HEK293 (cell line): Measurements from ENCODE around the gene IWS1.

ENCODE experiments used
- CTCF ChIA-PET: fragments of 350-600 bp; formaldehyde crosslinking; extraction: SDS; loops from one replicate; lab custom pipeline; 2021; ENCODE audit warnings: antibody characterized with exemption; lab: Yijun Ruan, JAX
- POLR2A ChIA-PET: fragments of 300-600 bp; formaldehyde crosslinking; extraction: SDS; loops from one replicate; lab custom pipeline; 2020; ENCODE audit warnings: antibody characterized with exemption, inconsistent platforms; lab: Yijun Ruan, JAX
- H3K27ac ChIP-seq: fragments of 200-500 bp; sonication (Bioruptor generic); 2 replicates; pipeline ENCODE4 v1.5.1; 2014; ENCODE audit warnings: low read depth, low read length, control low read depth, inconsistent platforms; ENCODE audit errors: extremely low read depth
- H3K36me3 ChIP-seq, 2 experiments: fragments of 200-500 bp in 1 of 2; sonication (Bioruptor generic) in 1 of 2; 1 replicate in 1 of 2; 2 replicates in 1 of 2; pipeline ENCODE4 v1.5.1; 2014 to 2017; ENCODE audit warnings: inconsistent platforms in 2 of 2, low read length in 2 of 2; ENCODE audit not compliant: control insufficient read depth in 2 of 2, insufficient read depth in 1 of 2
- H3K4me1 ChIP-seq: fragments of 200-500 bp; sonication (Bioruptor generic); 2 replicates; pipeline ENCODE4 v1.5.1; 2014; ENCODE audit warnings: mild to moderate bottlenecking, low read length, inconsistent platforms; ENCODE audit not compliant: control insufficient read depth, insufficient read depth
- H3K4me3 ChIP-seq: 2 replicates; pipeline ENCODE4 v1.5.1; 2011; ENCODE audit warnings: low read depth, mild to moderate bottlenecking, control low read depth, low read length, moderate library complexity
- H3K9me3 ChIP-seq: fragments of 200-500 bp; sonication (Bioruptor generic); 2 replicates; pipeline ENCODE4 v1.5.1; 2014; ENCODE audit warnings: low read depth, low read length, inconsistent platforms; ENCODE audit not compliant: control insufficient read depth, insufficient read depth
- ATF2 ChIP-seq: fragments of 450-650 bp; formaldehyde crosslinking; IDR thresholded peaks from 2 replicates; pipeline ENCODE4 v1.5.1; 2016; ENCODE audit warnings: missing biosample characterization, missing genetic modification characterization, low read depth
- HOXD13 ChIP-seq: sonication (generic); formaldehyde crosslinking; IDR thresholded peaks from 2 replicates; pipeline ENCODE4 v1.8.0; 2022; ENCODE audit warnings: missing genetic modification reagents, borderline replicate concordance
- INSM2 ChIP-seq: fragments of 450-650 bp; formaldehyde crosslinking; IDR thresholded peaks from 2 replicates; pipeline ENCODE4 v1.5.1; 2016; ENCODE audit warnings: missing biosample characterization, missing genetic modification characterization
- KLF1 ChIP-seq: fragments of 450-650 bp; formaldehyde crosslinking; IDR thresholded peaks from 2 replicates; pipeline ENCODE4 v1.5.1; 2016; ENCODE audit warnings: missing biosample characterization, missing genetic modification characterization
- MEIS1 ChIP-seq: sonication (generic); formaldehyde crosslinking; IDR thresholded peaks from 2 replicates; pipeline ENCODE4 v1.8.1; 2022; ENCODE audit warnings: missing genetic modification reagents, mild to moderate bottlenecking, borderline replicate concordance
- PBX3 ChIP-seq: sonication (generic); formaldehyde crosslinking; IDR thresholded peaks from 2 replicates; pipeline ENCODE4 v1.8.1; 2022; ENCODE audit warnings: mild to moderate bottlenecking, moderate library complexity, missing genetic modification reagents
- YY2 ChIP-seq: fragments of 450-650 bp; formaldehyde crosslinking; IDR thresholded peaks from 2 replicates; pipeline ENCODE4 v1.5.1; 2016; ENCODE audit warnings: missing biosample characterization, missing genetic modification characterization
- ZBTB7A ChIP-seq: fragments of 450-650 bp; formaldehyde crosslinking; IDR thresholded peaks from 2 replicates; pipeline ENCODE4 v1.5.1; 2016; ENCODE audit warnings: low read depth, missing biosample characterization, missing genetic modification characterization
- ZFP3 ChIP-seq: fragments of 450-650 bp; formaldehyde crosslinking; IDR thresholded peaks from 2 replicates; pipeline ENCODE4 v1.5.1; 2016; ENCODE audit warnings: low read depth, missing biosample characterization, missing genetic modification characterization
- ZFP69B ChIP-seq: fragments of 450-650 bp; formaldehyde crosslinking; IDR thresholded peaks from 2 replicates; pipeline ENCODE4 v1.5.1; 2016; ENCODE audit warnings: missing biosample characterization, missing genetic modification characterization
- ZNF148 ChIP-seq: fragments of 450-650 bp; formaldehyde crosslinking; IDR thresholded peaks from 2 replicates; pipeline ENCODE4 v1.5.0; 2017; ENCODE audit warnings: missing biosample characterization, missing genetic modification characterization, borderline replicate concordance
- ZNF324 ChIP-seq: fragments of 450-650 bp; formaldehyde crosslinking; IDR thresholded peaks from 2 replicates; pipeline ENCODE4 v1.5.1; 2016; ENCODE audit warnings: missing biosample characterization, missing genetic modification characterization
- ZNF391 ChIP-seq: fragments of 450-650 bp; formaldehyde crosslinking; IDR thresholded peaks from 2 replicates; pipeline ENCODE4 v1.5.1; 2016; ENCODE audit warnings: low read depth, missing biosample characterization, missing genetic modification characterization, borderline replicate concordance
- ZNF544 ChIP-seq: fragments of 450-650 bp; formaldehyde crosslinking; IDR thresholded peaks from 2 replicates; pipeline ENCODE4 v1.5.0; 2017; ENCODE audit warnings: missing biosample characterization, missing genetic modification characterization
- ZNF596 ChIP-seq: fragments of 450-650 bp; IDR thresholded peaks from 2 replicates; pipeline ENCODE4 v1.5.0; 2018; ENCODE audit warnings: missing biosample characterization, mild to moderate bottlenecking, missing genetic modification characterization, moderate library complexity
- ZNF600 ChIP-seq: fragments of 450-650 bp; formaldehyde crosslinking; IDR thresholded peaks from 2 replicates; pipeline ENCODE4 v1.5.1; 2016; ENCODE audit warnings: missing biosample characterization, missing genetic modification characterization
- ZNF621 ChIP-seq: fragments of 450-650 bp; formaldehyde crosslinking; IDR thresholded peaks from 2 replicates; pipeline ENCODE4 v1.5.1; 2017; ENCODE audit warnings: missing biosample characterization, missing genetic modification characterization
- ZNF692 ChIP-seq: fragments of 450-650 bp; formaldehyde crosslinking; IDR thresholded peaks from 2 replicates; pipeline ENCODE4 v1.5.1; 2016; ENCODE audit warnings: missing biosample characterization, missing genetic modification characterization
- ZNF830 ChIP-seq: fragments of 450-650 bp; IDR thresholded peaks from 2 replicates; pipeline ENCODE4 v1.5.0; 2018; ENCODE audit warnings: missing biosample characterization, missing genetic modification characterization, low read depth, mild to moderate bottlenecking, moderate library complexity
- ZNF843 ChIP-seq: fragments of 450-650 bp; formaldehyde crosslinking; IDR thresholded peaks from 2 replicates; pipeline ENCODE4 v1.5.1; 2016; ENCODE audit warnings: missing biosample characterization, missing genetic modification characterization
- ZSCAN16 ChIP-seq: fragments of 450-650 bp; formaldehyde crosslinking; IDR thresholded peaks from 2 replicates; pipeline ENCODE4 v1.5.1; 2016; ENCODE audit warnings: missing biosample characterization, missing genetic modification characterization
- TF ChIP-seq, protein P1 (sequence below): fragments of 450-650 bp; formaldehyde crosslinking; IDR thresholded peaks from 2 replicates; pipeline ENCODE4 v1.5.1; 2016; ENCODE audit warnings: missing biosample characterization, missing genetic modification characterization
- TF ChIP-seq, protein P2 (sequence below): fragments of 450-650 bp; formaldehyde crosslinking; IDR thresholded peaks from 2 replicates; pipeline ENCODE4 v1.5.1; 2016; ENCODE audit warnings: missing biosample characterization, missing genetic modification characterization

The IWS1 gene

DNA sequence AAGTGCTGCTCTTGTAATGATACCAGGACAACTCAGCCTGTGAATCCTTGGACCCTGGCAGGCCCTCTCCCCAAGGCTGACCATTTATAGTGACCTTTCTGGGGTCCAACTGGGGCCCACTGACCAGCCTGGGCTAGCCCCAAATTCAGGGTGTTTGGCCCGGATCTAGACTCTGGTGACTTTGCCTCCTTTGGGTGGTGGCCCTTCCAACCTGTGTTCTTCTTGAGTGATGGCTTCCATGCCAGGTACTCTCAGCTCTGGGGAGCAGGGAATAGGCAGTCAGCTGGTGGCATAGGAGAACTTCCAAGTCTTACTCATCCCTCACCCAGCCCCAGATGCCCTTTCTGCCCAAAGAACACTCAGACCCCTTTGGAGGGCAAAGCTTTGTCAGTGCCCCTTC is 19.5 kb upstream of the IWS1 start:
- Histone ChIP-seq H3K36me3 (no peaks in the 10 kb centered on the region), H3K9me3 (no peaks in the 10 kb centered on the region), H3K4me1 (no peaks in the 10 kb centered on the region), H3K27ac (no peak overlapping the region), H3K4me3 (no peak overlapping the region)
- no peak for TF ChIP-seq INSM2 (tag by site-specific recombination)
- TF ChIP-seq ZNF544 (tag by site-specific recombination): no peak
- no peak for TF ChIP-seq KLF1 (tag by site-specific recombination)
- no peak for TF ChIP-seq ZNF843 (tag by site-specific recombination)
- no peak for TF ChIP-seq YY2
- TF ChIP-seq ZNF148 (tag by site-specific recombination): no peak
- no peak for TF ChIP-seq HOXD13 (CRISPR knock-in tag)
- TF ChIP-seq, protein P1, sequence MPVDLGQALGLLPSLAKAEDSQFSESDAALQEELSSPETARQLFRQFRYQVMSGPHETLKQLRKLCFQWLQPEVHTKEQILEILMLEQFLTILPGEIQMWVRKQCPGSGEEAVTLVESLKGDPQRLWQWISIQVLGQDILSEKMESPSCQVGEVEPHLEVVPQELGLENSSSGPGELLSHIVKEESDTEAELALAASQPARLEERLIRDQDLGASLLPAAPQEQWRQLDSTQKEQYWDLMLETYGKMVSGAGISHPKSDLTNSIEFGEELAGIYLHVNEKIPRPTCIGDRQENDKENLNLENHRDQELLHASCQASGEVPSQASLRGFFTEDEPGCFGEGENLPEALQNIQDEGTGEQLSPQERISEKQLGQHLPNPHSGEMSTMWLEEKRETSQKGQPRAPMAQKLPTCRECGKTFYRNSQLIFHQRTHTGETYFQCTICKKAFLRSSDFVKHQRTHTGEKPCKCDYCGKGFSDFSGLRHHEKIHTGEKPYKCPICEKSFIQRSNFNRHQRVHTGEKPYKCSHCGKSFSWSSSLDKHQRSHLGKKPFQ (tag by site-specific recombination): no peak
- no peak for TF ChIP-seq ZNF692 (tag by site-specific recombination)
- no peak for TF ChIP-seq ZFP69B
- no peak for TF ChIP-seq ZNF324 (tag by site-specific recombination)
- no peak for TF ChIP-seq PBX3
- no peak for TF ChIP-seq ZNF830 (tag by site-specific recombination)
- no peak for TF ChIP-seq ZNF596 (tag by site-specific recombination)
- TF ChIP-seq MEIS1 (CRISPR knock-in tag): no peak
- CTCF ChIA-PET: interaction anchor here (0.6 to 0.7 kb wide), 2 partner anchors 45 to 93 kb away, joined by 3 read pairs; no protein-coding TSS in a partner anchor
- POLR2A ChIA-PET: no interaction called here

- Histone ChIP-seq H3K36me3 (no peaks in the 10 kb centered on the region), H3K9me3 (no peaks in the 10 kb centered on the region), H3K27ac (no peak overlapping the region), H3K4me1 (no peaks in the 10 kb centered on the region), H3K4me3 (no peak overlapping the region)
- ChIA-PET CTCF (no interaction called here), POLR2A (no interaction called here)
- TF ChIP-seq ATF2 (no peak), ZNF600 (tag by site-specific recombination) (no peak), ZNF621 (tag by site-specific recombination) (no peak), ZFP3 (tag by site-specific recombination) (no peak), ZNF391 (tag by site-specific recombination) (no peak), ZBTB7A (no peak), ZSCAN16 (tag by site-specific recombination) (no peak)
- TF ChIP-seq, protein P2, sequence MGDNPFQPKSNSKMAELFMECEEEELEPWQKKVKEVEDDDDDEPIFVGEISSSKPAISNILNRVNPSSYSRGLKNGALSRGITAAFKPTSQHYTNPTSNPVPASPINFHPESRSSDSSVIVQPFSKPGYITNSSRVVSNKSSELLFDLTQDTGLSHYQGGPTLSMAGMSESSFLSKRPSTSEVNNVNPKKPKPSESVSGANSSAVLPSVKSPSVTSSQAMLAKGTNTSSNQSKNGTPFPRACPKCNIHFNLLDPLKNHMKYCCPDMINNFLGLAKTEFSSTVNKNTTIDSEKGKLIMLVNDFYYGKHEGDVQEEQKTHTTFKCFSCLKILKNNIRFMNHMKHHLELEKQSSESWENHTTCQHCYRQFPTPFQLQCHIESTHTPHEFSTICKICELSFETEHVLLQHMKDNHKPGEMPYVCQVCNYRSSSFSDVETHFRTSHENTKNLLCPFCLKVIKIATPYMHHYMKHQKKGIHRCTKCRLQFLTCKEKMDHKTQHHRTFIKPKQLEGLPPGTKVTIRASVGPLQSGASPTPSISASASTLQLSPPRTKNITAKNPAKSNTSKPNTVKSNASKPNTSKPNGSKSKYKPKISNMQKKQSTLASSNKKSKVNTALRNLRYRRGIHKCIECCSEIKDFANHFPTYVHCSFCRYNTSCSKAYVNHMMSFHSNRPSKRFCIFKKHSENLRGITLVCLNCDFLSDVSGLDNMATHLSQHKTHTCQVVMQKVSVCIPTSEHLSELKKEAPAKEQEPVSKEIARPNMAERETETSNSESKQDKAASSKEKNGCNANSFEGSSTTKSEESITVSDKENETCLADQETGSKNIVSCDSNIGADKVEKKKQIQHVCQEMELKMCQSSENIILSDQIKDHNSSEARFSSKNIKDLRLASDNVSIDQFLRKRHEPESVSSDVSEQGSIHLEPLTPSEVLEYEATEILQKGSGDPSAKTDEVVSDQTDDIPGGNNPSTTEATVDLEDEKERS: no peak
These were observed 18.9 kb upstream of the IWS1 start for GRCh38 chr2:127545189-127545588.
